Sciatic nerve (tissue), 2 donors: ENCODE results near the gene NOL4L. TPM values are rescaled to one million over a fixed set of nuclear protein-coding genes. Genes with fewer than 3 reads are reported as not detected.

ENCODE experiments used
- ATAC-seq: fragments of 200-7000 bp; cut with Tn5 transposase; one replicate; pipeline ENCODE4 v1.9.1; 2020; ENCODE audit warnings: mild to moderate bottlenecking, moderate library complexity
- DNase-seq: peaks from one replicate; pipeline ENCODE4 v3.0.0-alpha.2; 2020; ENCODE audit warnings: low spot score
- intact Hi-C: fragments of 100-400 bp; cut with DNase I; formaldehyde crosslinking; loops from one replicate; pipeline ENCODE4 v1.14.2; 2022
- total RNA-seq: library from RNA; stranded (reverse); fragmentation: NEBNext Ultra II Directional; extraction: Animal tissue kit (Norgen Biotek cat#: 25700); gene quantifications from one replicate; pipeline ENCODE4 v1.2.1, GENCODE V29; 2021
- donor health status: DM: no; HTN: no; CAD: no.
- donor health status: DM: no; HTN: no; CAD: no.

Gene NOL4L
- total RNA-seq, 1 donor from 2014 or later, result 39.4 TPM

DNA sequence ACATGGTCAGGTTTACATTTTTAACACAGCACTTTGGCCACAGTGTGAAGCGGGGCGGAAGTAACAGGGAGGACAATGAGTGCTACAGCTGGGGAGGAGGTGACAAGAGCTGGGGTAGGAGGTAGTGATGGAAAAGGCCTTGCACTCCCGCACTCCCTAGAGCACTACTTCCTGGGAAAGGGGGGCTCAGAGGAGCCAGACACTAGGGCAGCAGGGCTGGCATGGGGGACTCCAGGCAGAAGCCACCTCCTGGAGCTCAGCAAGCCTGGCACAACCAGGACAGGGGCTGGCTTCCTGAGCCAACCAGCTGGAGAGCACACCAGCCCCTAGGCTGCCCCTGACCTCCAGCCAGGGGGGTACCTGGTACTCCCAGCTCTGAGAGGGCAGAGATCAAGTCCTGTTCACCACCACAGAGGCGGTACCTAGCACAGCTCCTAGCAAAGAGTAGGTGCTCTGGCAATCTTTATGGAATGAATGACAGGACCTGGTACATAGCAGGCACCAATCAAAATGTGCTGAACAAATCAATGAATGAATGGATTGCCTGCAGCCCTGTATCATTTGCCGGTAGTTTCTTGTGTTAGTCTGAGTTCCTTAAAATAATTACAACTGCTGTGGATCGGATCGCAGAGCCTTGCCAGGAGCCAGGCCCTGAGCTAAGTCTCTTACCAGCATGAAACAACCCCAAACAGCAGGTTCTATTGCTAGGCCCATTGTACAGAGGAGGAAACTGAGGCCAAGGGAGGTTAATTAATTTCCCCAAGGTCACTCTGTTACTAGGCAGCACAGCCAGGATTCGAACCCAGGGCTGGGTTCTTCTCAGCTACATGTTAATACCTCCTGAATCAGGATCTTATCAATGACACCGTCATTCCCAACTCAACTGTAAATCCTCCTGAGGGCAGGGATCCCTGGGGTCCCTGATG is 15.5 kb downstream of the NOL4L start:
- ATAC-seq (no peak), DNase-seq (no peak)
- intact Hi-C loops, result no loop called here

- DNase-seq (no peak), ATAC-seq (no peak)
- intact Hi-C loops, result no loop called here
These were observed 16.1 kb downstream of the NOL4L start for GRCh38 chr20:32569018-32569379.

DNA sequence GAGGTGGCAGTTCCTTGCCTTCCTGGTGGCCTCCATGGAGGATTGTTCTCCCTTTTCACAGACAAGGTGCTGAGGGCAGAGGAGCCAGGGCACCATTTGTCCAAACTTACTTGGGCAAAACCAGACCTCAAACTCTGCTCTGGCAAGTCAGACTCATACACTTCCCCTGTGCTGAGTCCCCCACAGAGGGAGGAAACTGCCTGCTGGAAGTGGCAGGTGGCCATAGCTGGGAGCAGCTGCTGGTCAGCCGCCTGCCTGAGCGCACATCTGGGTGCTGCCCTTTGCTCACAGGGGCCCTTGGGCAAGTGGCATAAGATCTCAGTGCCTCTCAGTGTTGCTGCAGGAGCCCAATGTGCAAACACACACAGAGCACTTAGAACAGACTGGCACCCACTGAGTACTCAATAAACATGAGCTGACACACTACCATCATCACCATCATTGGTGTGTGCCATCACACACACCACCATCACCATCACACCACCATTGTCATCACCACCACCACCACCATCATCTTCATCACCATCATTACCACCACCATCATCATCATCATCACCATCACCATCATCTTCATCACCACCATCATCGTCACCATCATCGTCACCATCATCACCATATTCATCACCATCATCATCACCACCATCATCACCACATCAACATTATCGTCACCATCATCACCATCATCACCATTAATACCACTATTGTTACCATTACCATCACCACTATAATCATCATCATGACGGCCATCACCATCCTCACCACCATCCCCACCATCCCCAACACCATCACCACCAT is 17.6 kb downstream of the NOL4L start:
- ATAC-seq (no peak), DNase-seq (no peak)
- intact Hi-C loops, result no loop called here

DNA sequence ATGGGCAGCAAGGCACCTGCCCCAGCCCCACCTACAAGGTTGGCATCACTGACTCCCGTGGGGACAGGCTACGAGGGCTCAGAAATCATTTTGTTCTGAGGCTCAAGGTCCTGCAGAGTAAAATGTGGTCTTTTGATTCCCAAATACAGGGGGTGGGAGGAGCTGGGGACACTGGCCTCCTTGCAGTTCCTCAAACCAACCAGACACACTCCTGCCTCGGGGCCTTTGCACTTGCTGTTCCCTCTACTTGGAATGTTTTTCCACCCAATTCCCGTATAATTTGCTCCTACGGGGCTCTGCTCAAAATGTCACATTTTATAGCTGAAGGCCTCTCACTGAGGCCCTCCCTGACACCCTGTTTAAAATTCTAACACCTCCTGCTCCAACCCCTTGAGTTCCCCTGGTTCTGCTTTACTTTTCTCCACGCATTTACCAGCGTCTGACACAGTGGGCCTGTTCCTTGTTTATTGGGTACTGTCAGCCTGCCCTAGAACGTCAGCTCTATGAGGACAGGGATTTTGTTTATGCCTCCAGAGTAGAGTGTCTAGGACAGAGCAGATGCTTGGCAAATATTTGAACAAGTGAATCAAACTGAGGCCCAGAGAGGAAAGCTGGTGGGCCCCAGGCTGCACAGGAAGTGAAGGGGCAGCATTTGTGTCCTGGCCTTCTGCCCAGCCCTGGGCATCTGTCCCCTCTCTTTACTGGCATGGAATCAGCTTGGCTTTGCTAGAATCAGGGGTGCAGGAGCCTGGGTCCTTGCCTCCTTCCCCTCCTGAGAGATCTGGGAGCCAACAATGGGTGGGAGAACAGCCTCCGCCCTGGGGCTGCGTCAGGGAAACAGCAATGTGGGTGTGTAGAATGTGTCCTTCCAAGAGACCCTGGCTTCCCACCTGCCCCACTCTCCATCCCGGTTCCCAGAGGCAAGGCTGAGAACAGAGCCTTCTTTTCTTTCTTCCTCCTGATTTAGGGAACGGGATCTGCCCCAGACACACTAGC is 18.5 kb downstream of the NOL4L start:
- no peak for DNase-seq
- no peak for ATAC-seq
- intact Hi-C loops, result no loop called here

DNA sequence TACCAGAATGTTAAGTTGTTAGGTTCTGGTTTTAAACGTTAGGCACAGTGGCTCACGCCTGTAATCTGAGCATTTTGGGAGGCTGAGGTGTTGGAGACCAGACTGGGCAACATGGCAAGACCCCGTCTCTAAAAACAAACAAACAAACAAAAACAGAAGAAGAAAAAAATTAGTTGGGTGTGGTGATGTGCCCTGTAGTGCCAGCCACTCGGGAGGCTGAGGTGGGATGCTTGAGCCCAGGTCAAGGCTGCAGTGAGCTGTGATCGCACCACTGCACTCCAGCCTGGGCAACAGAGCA is 19.4 kb downstream of the NOL4L start:
- intact Hi-C loops, result no loop called here
- ATAC-seq (no peak), DNase-seq (no peak)

DNA sequence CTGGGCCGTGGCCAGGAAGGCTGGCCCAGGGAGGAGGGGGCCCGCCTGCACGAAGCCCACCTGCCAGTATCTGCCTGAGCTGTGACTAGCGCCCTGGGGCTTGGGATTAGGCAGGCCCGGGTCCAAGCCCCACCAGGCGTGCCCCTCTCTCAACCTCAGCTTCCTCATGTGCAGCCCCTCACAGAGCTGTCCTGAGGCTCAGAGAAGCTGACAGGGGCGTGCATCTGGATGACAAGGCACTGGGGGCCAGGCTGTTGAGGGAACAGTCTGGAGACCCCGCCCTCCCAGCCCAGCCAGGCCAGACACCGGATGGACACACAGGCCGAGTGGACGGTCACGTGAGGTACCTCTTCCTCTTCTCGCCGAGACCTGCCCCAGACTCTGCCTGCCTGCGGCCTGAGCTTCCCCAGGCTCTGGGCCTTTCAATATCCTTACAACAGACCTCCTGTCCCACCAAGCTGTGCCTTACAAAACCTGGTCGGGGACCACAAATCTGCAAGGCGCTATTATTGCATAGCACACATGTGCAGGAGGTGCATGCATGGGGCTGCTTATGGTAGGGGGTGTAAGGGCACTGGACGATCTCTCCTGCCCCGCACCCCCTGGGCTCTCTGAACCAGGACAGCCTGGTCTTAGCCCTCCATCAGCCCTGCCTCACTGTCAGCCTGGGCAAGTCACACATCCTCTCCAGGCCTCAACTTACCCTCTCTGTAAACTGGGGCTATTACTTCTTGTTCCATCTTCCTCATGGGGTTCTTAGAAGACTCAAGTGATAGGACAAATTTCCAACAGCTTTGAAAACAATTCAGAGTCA is 20.0 kb downstream of the NOL4L start:
- peak; percentile 68 for ATAC-seq
- intact Hi-C loops, result no loop called here
- no peak for DNase-seq

DNA sequence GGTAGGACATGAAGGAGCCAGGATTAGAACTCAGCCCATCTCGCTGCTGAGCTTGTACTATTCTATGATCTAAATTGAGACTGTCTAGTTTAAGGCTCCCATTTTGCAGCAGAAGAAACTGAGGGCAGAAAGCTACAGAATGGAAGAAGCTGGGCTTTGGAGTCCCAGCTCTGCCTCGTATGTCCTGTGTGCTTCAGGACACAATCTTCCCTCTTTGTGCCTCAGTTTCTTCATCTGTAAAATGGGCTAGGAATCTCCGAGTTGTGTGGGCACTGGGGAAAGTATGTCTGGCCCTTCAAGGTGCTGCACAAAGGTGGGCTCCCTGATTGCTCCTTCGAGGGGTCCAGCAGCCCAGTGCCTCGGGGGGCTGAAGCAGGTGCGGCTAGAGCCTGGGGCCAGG is 20.7 kb downstream of the NOL4L start:
- intact Hi-C loops, result no loop called here
- DNase-seq, result no peak
- no peak for ATAC-seq

GRCh38 chr20:32563311-32564272 is 21.5 kb downstream of the NOL4L start:
- intact Hi-C loops, result no loop called here
- DNase-seq (no peak), ATAC-seq (no peak)

DNA sequence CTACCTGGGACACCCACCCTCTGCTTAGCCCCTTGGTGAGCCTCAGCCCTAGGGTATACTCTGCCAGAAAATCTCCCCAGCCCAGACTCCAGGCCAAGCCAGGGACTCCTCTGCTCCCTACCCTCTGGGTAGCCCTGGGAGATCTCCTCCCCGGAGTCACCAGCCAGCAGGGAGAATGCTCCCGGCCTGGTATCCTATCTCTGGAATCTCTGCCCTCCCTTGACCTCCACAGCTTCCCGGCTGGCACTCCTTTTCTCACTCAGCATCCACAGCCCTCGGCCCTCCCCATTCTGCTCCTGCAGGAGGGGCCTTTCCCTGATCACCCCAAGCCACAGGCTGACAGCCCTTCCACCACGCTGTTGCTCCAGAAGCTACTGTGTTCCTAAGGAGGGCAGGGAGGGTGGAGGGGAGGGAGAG is 22.6 kb downstream of the NOL4L start:
- intact Hi-C loops, result no loop called here
- DNase-seq (no peak), ATAC-seq (no peak)

GRCh38 chr20:32560989-32561830 is 23.9 kb downstream of the NOL4L start:
- peak; percentile 39 for ATAC-seq
- intact Hi-C loops, result no loop called here
- DNase-seq, result no peak

DNA sequence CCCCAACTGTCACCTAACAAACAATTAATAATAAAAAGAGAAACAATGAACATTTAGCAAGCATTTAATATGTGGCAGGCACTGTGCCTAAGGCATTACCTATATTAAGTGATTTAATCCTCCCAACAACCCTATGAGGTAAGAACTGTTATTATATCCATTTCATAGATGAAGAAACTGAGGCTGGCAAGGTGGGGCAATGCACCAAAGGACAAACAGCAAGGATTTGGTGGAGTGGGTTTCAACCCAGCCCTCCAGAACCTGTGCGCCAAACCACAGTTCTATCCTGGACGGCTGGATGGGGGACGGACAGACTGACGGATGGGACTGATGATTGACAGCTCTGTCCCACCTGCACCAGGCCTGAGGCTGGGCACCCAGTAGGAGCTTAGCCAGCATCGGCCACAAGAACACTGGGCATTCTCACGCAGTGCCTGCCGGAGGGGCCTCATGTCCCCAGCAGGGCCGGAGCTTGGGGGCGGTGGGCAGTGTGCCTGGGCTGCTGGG is 24.6 kb downstream of the NOL4L start:
- ATAC-seq, result no peak
- intact Hi-C loops, result no loop called here

GRCh38 chr20:32559753-32560380 is 25.3 kb downstream of the NOL4L start:
- DNase-seq, result no peak
- intact Hi-C loops, result no loop called here
- ATAC-seq, result peak; percentile 65

More for the DNA sequence above, 24.6 kb downstream of the NOL4L start:
- no peak for DNase-seq

- ATAC-seq (no peak), DNase-seq (no peak)
- intact Hi-C loops, result no loop called here
These were observed 25.9 kb downstream of the NOL4L start for GRCh38 chr20:32559205-32559752.

DNA sequence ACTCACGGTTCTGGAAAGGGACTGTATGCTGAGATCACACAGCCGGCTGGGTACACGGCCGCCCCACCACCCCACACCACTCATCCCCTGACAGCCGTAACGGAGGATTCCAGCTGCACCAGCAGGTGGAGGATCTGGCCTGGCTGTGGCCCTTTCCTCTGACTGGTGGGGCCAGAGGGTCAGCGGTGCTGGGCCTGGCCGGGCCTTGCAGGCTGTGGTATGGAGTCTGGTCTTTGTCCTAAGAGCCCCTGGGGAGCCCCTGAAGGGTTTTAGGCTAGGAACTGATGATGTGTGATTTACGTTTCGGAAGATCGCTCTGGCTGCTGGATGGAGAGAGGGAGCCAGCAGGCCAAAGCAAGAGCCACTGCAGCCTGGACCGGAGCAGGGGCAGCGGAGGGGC is 26.6 kb downstream of the NOL4L start:
- DNase-seq, result no peak
- intact Hi-C loops, result no loop called here
- ATAC-seq, result no peak

DNA sequence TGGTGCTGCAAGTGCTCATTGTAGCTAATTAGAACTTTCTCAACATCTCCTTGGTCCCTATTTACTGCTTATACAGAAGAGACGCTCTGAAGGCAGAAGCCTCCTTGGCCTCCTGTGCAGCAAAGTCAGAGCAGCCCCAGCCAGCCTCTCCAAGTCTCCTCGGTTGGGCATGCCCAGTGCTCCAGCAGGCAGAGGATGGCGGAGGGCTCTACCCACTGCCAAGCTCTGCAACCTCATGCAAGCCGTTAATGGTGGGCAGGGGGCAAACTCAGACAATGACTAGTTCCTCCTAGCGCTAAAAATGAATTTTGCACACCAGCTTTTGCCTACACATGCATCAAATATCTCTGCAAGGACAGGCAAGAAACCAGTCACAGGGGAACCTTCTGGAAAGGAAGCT is 27.8 kb downstream of the NOL4L start:
- no peak for ATAC-seq
- no peak for DNase-seq
- intact Hi-C loops, result no loop called here
